ENCODE data around the gene KLF7.
"Not testable (repeated sequence)": the region's sequence is repeated elsewhere in the genome, so short reads cannot be mapped to it uniquely, and the experiment has no call there.

Gene KLF7

DNA sequence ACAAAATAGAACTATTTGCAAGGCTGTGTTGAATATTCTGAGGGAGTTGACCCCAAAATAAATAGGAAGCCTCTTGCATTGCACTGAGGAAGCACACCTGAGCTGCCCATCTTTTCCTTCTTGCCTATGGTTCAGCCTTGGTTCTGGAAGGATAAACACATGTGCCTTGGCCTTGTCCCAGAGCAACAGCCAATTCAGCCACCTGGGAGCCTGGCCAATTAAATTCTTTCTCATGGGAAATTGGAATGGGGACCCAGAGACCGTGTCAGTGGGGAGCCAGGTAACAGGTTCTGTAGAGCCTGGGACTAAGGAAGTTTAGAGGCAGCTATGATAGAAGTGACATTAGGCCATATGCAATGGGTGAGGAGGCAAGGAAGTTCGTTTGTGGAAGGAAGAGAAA lies 99.6 kb downstream of the KLF7 start:
- DNase-seq (ENCODE audit: low read depth in 2 of 2): no peak

DNA sequence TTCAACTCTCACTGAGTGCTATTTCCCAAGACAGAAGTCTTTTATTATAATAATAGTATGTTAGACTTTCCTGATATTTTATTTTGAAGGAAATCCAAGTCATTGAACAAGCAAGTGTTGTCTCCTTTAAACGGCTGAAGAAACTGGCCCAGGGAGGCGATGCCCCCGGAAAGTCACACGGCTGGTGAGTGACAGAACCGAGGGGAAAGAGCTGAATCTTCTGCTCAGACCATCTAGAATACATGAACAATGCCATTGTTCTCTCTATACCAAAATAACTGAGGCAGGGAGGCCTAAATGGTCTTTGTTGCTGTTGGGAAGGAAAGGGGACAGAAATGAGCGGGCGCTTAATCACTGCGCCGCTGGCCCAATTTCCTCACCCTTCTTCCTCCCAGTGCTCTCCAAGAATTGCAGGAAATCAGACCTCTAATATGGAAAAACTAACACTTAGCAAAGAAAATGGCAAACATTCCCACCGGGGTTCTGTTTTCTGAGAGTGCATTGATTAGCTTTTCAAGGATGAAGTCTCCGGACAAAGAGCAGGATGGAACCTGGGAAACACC lies 101.5 kb downstream of the KLF7 start:
- no peak for DNase-seq (ENCODE audit: low read depth in 2 of 2)

DNA sequence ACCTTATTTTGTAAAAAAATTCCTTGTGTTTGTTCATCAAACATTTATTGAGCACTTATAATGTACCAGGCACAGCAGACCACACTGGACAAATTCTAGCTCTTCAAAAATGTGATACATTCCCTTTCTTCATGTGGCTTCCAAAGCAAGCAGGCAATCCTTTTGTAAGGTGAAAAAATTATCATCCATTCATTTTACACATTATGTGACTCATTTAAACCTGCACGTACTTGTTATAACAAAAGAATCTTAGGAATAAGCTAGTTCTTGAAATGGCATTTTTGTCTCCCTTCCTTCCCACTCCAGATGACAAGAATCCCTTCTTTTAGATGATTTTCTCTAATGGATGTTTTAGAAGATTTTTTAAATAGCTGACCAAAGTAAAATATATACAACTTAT lies 104.6 kb downstream of the KLF7 start:
- DNase-seq (ENCODE audit: low read depth in 2 of 2): no peak

DNA sequence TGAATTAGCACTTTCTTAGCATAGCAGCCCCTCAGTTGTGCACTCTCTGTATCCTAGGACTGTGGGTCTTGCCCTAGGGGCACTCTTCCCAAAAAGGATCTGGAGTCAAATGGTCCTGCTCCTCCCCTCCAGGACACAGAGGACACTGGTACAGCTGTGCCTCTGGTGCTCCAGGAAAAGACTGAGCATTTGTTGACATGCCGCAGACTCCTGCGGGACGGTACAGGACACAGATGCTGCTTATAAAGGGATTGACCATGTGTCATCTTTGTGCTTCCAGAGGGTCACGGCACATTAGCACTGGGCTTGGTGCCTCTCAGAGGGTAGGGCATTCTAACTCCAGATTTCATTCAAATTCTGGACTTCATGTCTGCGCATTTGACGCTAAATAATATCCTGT lies 110.5 kb downstream of the KLF7 start:
- no peak for DNase-seq (ENCODE audit: low read depth in 2 of 2)

GRCh38 chr2:207054521-207054920 lies 111.2 kb downstream of the KLF7 start:
- no peak for DNase-seq (ENCODE audit: low read depth in 2 of 2)

DNA sequence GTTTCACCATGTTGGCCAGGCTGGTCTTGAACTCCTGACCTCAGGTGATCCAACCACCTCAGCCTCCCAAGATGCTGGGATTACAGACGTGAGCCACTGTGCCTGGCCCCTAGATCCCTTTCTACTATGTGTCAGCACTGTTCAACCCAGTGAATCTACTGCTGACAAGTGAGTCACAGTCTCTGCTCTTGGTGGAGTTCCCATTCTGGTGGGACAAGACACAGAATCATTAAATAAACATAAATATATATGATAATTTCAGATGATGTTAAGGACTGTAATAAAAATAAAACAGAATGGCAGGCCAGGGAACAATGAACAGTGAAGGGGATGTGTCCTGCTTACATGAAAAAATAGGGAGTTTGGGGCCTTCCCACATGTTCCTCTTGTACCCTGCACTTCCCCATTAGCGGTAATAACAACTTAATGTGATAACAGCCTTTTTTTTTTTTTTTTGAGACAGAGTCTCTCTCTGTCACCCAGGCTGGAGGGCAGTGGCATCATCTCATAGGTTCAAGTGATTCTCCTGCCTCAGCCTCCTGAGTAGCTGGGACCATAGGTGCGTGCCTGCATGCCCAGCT lies 114.3 kb downstream of the KLF7 start:
- DNase-seq (ENCODE audit: low read depth in 2 of 2): no peak

GRCh38 chr2:207049122-207049521 lies 116.6 kb downstream of the KLF7 start:
- no peak for DNase-seq (ENCODE audit: low read depth in 2 of 2)

DNA sequence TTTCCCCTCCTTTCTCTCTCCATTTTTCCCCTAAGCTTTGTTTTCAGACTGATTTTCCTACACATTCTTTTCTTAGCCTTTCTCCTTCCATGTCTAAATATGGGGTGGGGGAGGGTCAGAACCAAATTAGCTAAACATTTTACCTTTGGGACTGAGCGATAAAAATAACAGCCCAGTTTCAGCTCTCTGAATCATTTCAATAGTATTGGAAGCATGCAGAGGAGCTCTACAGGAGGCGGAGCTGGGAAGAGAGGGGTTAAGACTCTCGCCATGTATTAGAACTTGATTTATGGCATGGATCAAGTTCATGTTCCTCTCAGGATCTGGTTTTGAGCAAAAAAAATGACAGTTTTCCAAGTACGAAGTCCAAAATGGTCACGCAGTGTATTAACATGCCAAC lies 117.3 kb downstream of the KLF7 start:
- no peak for DNase-seq (ENCODE audit: low read depth in 2 of 2)

- DNase-seq (ENCODE audit: low read depth in 2 of 2): peak in 1 of 2 donors; percentile 1
Observed at GRCh38 chr2:207046724-207047123, 119.0 kb downstream of the KLF7 start.

DNA sequence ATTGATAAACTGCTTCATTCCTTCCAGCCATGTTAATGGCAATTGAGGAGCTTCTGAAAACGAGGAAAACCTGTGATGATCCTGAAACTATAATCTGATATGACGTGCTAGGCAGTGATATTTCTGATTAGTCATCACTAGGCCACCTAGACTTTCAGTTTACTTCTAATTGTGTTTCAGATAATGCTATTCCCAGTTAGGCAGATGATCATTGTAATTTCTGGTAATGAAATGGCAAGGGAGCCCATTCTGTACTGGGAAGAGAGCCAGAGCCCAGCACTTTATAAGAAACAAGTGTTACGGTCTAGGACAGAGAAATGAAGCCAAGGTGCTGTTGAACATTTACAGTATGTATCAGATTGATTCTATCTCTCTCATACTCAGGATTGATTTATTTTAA lies 120.2 kb downstream of the KLF7 start:
- DNase-seq (ENCODE audit: low read depth in 2 of 2): no peak

DNA sequence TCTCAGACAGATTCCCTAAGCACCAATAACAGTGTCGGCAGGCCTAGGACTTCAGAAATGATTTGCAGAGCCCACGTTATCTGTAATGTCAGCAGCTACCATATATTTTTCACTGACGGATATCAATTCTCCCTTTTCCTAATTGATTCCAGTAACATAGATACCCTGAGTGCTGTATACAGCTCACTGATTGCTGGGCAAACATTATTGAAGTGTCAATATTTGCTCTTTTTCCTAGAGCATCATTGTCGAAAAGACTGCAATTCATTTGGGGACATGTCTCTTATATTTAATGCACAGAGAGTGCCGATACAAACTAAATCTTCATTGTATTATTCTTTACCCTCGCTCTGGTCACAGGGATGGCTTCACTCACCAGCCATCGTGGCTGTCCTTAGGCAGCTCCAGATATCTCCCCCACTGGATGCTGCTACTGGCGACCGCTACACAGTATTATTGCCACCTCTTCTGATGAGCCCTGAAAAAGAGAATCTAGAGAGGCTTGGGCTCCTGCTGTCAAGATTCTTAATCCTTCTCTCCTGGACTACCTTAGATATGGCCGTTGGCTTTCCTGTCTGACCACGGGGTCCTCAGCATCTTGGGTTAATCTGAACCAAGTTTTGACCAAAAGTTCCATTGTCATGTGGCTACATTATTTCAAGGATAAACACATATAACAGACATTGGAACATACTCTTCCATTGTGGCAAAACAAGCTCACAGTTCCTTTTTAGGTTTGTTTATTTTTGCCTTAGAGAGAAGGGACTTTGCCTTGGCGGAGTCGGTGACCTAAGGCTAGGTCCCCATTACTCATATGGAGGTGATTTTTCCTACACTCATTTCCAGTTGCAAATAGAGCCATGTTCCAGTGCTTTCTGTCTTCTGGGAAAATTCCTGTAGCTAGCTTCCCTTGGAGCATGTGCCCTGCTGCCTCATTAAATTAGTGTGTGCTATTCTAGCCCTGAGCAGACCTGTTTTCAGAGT lies 121.1 kb downstream of the KLF7 start:
- DNase-seq (ENCODE audit: low read depth in 2 of 2): no peak

GRCh38 chr2:207042841-207043240 lies 122.9 kb downstream of the KLF7 start:
- DNase-seq (ENCODE audit: low read depth in 2 of 2): no peak

- no peak for DNase-seq (ENCODE audit: low read depth in 2 of 2)
Observed at GRCh38 chr2:207041786-207042554, 123.8 kb downstream of the KLF7 start.

GRCh38 chr2:207041279-207041678 lies 124.5 kb downstream of the KLF7 start:
- DNase-seq (ENCODE audit: low read depth in 2 of 2): no peak

DNA sequence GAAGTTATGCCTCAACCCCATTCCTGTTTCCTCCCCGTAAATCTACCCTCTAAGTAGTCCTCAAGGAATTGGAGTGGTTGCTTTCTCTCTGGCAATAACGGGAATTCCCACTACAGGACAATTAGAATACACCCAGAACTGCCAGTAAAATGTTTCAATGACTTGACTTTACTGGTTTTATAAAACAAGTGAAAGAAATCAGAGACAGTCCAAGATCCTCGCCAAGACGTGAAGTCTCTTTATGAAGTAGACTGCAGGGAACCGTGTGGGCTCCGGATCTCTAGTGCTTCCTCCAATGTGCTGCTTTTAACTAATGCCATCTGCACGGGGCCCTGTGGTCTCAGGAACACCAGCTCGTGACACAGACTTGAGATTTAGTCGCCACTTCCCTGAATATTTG lies 125.1 kb downstream of the KLF7 start:
- no peak for DNase-seq (ENCODE audit: low read depth in 2 of 2)

DNA sequence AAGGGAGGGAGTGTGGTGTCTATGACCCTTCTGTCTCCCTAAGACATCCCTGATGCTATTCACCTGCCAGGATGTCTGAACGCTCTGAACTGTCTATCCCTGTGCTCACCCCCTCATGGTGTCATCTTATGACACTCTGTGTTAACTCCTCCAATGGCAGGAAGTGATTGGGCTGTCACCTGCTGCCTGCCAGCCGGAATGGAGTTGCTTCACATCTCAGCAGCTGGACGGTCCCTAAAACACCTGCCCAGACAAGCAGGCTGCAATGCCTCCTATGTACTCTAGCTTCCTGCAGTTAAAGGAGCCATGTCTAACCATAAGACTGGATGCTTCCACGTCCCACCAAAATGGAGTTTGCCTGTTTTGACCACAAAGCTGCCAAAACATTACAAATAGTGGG lies 126.5 kb downstream of the KLF7 start:
- no peak for DNase-seq (ENCODE audit: low read depth in 2 of 2)

GRCh38 chr2:207038299-207038698 lies 127.4 kb downstream of the KLF7 start:
- DNase-seq (ENCODE audit: low read depth in 2 of 2): no peak

DNA sequence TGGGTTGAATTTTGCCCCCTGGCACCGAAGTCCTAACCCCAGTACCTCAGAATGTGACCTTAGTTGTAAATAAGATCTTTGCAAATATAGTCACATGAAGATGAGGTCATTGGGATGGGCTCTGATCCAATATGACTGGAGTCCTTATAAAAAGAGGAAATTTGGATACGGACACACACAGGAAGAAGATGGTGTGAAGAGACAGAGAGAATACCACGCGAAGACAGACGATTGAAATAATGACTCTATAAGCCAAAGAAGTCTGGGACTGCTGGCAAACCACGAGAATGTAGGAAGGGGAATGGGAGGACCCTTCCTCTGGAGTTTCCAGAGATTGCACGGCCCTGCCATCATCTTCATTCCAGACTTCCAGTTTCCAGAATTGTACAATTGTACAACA lies 127.9 kb downstream of the KLF7 start:
- no peak for DNase-seq (ENCODE audit: low read depth in 2 of 2)

- DNase-seq (ENCODE audit: low read depth in 2 of 2): not testable (repeated sequence)
Observed at GRCh38 chr2:207037023-207037422, 128.7 kb downstream of the KLF7 start.

DNA sequence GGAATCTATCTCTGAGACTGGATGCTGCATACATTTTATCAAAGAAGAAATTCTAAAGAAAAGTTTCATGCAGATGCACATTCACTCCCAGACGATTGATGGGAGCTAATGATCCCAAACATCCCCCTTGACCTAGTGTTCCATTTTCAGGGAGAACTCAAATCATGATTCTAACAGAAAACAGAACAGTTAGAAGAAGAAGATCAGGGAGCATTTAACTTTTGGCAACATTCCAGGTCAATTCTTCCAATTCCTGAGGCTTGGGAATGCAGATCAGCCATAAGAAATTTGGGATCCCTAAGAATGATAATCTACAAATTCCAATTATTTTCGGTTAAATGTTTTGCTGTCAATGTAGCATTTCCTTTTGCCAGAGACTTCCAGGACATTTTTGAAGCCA lies 129.9 kb downstream of the KLF7 start:
- DNase-seq (ENCODE audit: low read depth in 2 of 2): no peak

DNA sequence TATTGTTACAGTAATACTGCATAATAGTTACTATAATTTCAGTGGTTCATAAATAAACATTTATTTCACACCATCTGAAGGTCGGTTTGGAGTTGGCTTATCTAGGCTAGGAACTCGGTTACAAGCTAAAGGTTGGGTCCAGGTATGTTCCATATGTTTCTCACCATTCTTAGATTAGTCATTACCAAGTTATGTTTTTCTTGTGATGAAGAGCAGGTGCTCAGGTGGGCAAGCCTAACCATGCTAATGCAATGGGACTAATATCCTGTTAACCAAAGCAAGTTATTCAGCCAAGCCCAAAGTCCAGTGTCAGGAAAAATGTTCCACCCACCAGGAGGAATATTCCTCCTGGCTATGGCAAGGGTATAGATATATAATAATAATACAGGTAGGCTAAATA lies 133.3 kb downstream of the KLF7 start:
- DNase-seq (ENCODE audit: low read depth in 2 of 2): no peak

Data from stimulated activated CD8-positive, alpha-beta memory T cell treated with anti-CD3 and anti-CD28 coated beads, Interleukin-2, amount 100 ng/mL, for 1 hour (primary cell).